ENCODE results near the gene TNPO3. TPM values are rescaled to one million over a fixed set of nuclear protein-coding genes. Genes with fewer than 3 reads are reported as not detected.

The TNPO3 gene
- total RNA-seq, 6 experiments from 2014 or later, result 15.2 to 30.2 (median 22.2) TPM

Small RNAs within 50 kb of the gene (small RNA-seq; reads per million reads assigned to genes)
- 0 to 0.10 reads per million in 2 experiments for gene RN7SL306P

Other genes starting within 250 kb of the TNPO3 start
- gene FLNC, start 224.7 kb downstream of the TNPO3 start, total RNA-seq, result 1 to 10 TPM in 2 of 6 experiments, under 1 TPM in 4; 0.27 to 5.1 (median 0.74) TPM
- gene ATP6V1F, start 192.3 kb downstream of the TNPO3 start, total RNA-seq, result 10 to 100 TPM; 26.9 to 72.0 (median 38.9) TPM
- gene KCP, start 144.4 kb downstream of the TNPO3 start, total RNA-seq, result under 1 TPM in 4 of 6 experiments, not detected in 2; 0.10 to 0.22 (median 0.12) TPM
- gene IRF5, start 117.2 kb downstream of the TNPO3 start, total RNA-seq, result 1 to 10 TPM; 4.6 to 8.9 (median 6.4) TPM
- 10 to 100 TPM in 5 of 6 experiments, 1 to 10 TPM in 1; 9.0 to 34.1 (median 23.2) TPM for gene TSPAN33, start 89.6 kb upstream of the TNPO3 start, total RNA-seq
- 10 to 100 TPM in 4 of 6 experiments, 1 to 10 TPM in 2; 6.4 to 21.2 (median 12.1) TPM for gene SMO, start 133.5 kb upstream of the TNPO3 start, total RNA-seq
- gene AHCYL2, start 169.9 kb upstream of the TNPO3 start, total RNA-seq, result 1 to 10 TPM; 6.1 to 9.3 (median 8.0) TPM

Measured in right lobe of liver (tissue), 5 donors.